ENCODE data around the gene CAP2.

CAP2 gene

DNA sequence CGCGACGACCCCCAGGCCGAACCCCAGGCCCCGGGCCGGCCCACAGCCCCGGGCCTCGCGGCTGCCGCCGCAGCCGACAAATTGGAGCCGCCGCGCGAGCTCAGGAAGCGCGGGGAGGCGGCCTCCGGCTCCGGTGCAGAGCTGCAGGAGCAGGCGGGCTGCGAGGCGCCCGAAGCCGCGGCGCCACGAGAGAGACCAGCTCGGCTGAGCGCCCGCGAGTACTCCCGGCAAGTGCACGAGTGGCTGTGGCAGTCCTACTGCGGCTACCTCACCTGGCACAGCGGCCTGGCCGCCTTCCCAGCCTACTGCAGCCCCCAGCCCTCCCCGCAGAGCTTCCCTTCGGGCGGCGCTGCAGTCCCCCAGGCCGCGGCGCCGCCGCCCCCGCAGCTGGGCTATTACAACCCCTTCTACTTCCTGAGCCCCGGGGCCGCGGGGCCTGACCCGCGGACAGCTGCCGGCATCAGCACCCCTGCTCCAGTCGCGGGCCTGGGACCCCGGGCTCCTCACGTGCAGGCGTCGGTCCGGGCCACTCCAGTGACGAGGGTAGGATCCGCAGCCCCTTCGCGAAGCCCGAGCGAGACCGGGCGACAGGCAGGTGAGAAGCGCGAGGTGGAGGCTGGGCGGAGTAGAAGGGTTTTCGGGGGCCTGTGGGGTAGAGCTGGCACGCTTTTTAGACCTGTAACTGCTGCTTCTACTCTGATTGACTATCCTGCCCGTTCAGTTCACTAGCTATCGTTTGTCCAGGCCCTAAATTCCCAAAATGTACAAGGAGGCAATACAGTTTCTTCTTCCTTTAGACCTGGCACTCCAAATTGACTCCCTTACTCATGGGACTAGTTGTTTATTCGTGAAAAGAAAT is 207.4 kb downstream of the CAP2 start:
- peaks cover 3 to 4% of the 10 kb centered on the region in 2 donors for H3K4me1 ChIP-seq (ENCODE audit: control insufficient read depth in 2 of 2, insufficient read depth in 1 of 2, low read depth in 1 of 2, low read length in 2 of 2)
- no peak overlapping the region for H2BK12ac ChIP-seq (ENCODE audit: low read length)
- H3K14ac ChIP-seq (ENCODE audit: low read length), result peak overlapping the region; percentile 47
- no CpG with 5 or more reads among the region's 77 CpGs for WGBS, 2 donors (ENCODE audit: extremely low coverage in 2 of 2, insufficient read length in 2 of 2, insufficient replicate concordance in 1 of 2)
- DNase-seq (ENCODE audit: low spot score), result peak; percentile 24
- no peaks in the 10 kb centered on the region for H3K9me3 ChIP-seq (replicated peaks in 1 of 2; ENCODE audit: control insufficient read depth in 2 of 2, insufficient read depth in 1 of 2, low read depth in 1 of 2, low read length in 2 of 2)
- H3K4me2 ChIP-seq (ENCODE audit: insufficient read depth, low read length, poor library complexity, severe bottlenecking), result peak overlapping the region; percentile 93
- peak overlapping the region; percentile 64 to 99 for H3K4me3 ChIP-seq (ENCODE audit: low read length in 2 of 2)
- peaks cover 0 to 25% of the 10 kb centered on the region in 2 donors for H3K36me3 ChIP-seq (replicated peaks in 1 of 2; ENCODE audit: control insufficient read depth in 2 of 2, insufficient read depth in 2 of 2, low read length in 2 of 2)
- H2BK120ac ChIP-seq (ENCODE audit: low read depth, low read length), result no peak overlapping the region
- H4K91ac ChIP-seq (ENCODE audit: low read depth, low read length, poor library complexity), result no peak overlapping the region
- no peaks in the 10 kb centered on the region for H3K27me3 ChIP-seq (ENCODE audit: control insufficient read depth in 3 of 3, insufficient read depth in 3 of 3, low read depth in 1 of 3, low read length in 3 of 3)
- H4K8ac ChIP-seq (ENCODE audit: low read depth, low read length), result no peak overlapping the region
- peak overlapping the region; percentile 57 for H3K27ac ChIP-seq (replicated peaks; ENCODE audit: low read length)
- no peaks in the 10 kb centered on the region for H3K79me1 ChIP-seq (ENCODE audit: low read depth, low read length)
- H2BK15ac ChIP-seq (ENCODE audit: low read length), result peak overlapping the region; percentile 81
- H2AK5ac ChIP-seq (ENCODE audit: low read depth, low read length), result peak overlapping the region; percentile 52
- peak overlapping the region; percentile 71 for H2BK5ac ChIP-seq (ENCODE audit: low read length)
- peak overlapping the region; percentile 91 for H3K18ac ChIP-seq (ENCODE audit: low read length)
- peak overlapping the region; percentile 90 for H3K9ac ChIP-seq (ENCODE audit: low read depth, low read length, poor library complexity)
- no peak overlapping the region for H3K4ac ChIP-seq (ENCODE audit: low read length)
- H2AFZ ChIP-seq (ENCODE audit: low read length), result peak overlapping the region; percentile 91
- peak overlapping the region; percentile 83 for H3K23ac ChIP-seq (ENCODE audit: low read depth, low read length, poor library complexity)

DNA sequence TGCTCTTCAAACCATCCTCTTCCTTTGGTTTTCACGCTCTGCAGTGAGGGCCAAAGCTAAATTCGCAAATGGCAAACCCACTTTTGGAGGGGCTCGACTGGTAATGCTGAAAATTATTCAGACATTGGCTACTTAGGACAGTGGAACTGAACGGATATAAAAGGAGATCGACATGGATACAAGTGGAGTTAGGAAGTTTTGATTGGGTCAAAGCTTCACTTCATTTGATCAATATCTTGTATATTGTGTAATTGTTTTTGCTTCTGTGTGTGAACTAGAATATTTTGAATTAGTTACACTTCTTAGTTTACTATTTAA is 207.9 kb downstream of the CAP2 start:
- Histone ChIP-seq H3K27me3 (ENCODE audit: control insufficient read depth in 3 of 3, insufficient read depth in 3 of 3, low read depth in 1 of 3, low read length in 3 of 3) (no peaks in the 10 kb centered on the region), H2AK5ac (ENCODE audit: low read depth, low read length) (no peak overlapping the region), H3K9ac (ENCODE audit: low read depth, low read length, poor library complexity) (no peak overlapping the region), H4K8ac (ENCODE audit: low read depth, low read length) (no peak overlapping the region), H3K23ac (ENCODE audit: low read depth, low read length, poor library complexity) (no peak overlapping the region), H2BK5ac (ENCODE audit: low read length) (no peak overlapping the region), H3K18ac (ENCODE audit: low read length) (no peak overlapping the region), H3K4me2 (ENCODE audit: insufficient read depth, low read length, poor library complexity, severe bottlenecking) (peak overlapping the region; percentile 93), H2BK15ac (ENCODE audit: low read length) (no peak overlapping the region), H3K4ac (ENCODE audit: low read length) (no peak overlapping the region), H3K36me3 (replicated peaks in 1 of 2; ENCODE audit: control insufficient read depth in 2 of 2, insufficient read depth in 2 of 2, low read length in 2 of 2) (peaks cover 0 to 30% of the 10 kb centered on the region in 2 donors), H3K14ac (ENCODE audit: low read length) (no peak overlapping the region), H2BK120ac (ENCODE audit: low read depth, low read length) (no peak overlapping the region), H3K27ac (replicated peaks; ENCODE audit: low read length) (no peak overlapping the region), H2AFZ (ENCODE audit: low read length) (peak overlapping the region; percentile 91), H4K91ac (ENCODE audit: low read depth, low read length, poor library complexity) (no peak overlapping the region), H3K4me3 (ENCODE audit: low read length in 2 of 2) (peak overlapping the region; percentile 64 to 99), H3K4me1 (ENCODE audit: control insufficient read depth in 2 of 2, insufficient read depth in 1 of 2, low read depth in 1 of 2, low read length in 2 of 2) (peaks cover 3 to 4% of the 10 kb centered on the region in 2 donors), H2BK12ac (ENCODE audit: low read length) (no peak overlapping the region), H3K79me1 (ENCODE audit: low read depth, low read length) (no peaks in the 10 kb centered on the region), H3K9me3 (replicated peaks in 1 of 2; ENCODE audit: control insufficient read depth in 2 of 2, insufficient read depth in 1 of 2, low read depth in 1 of 2, low read length in 2 of 2) (no peaks in the 10 kb centered on the region)
- DNase-seq (ENCODE audit: low spot score), result no peak
- no CpG with 5 or more reads among the region's 5 CpGs for WGBS, 2 donors (ENCODE audit: extremely low coverage in 2 of 2, insufficient read length in 2 of 2, insufficient replicate concordance in 1 of 2)

DNA sequence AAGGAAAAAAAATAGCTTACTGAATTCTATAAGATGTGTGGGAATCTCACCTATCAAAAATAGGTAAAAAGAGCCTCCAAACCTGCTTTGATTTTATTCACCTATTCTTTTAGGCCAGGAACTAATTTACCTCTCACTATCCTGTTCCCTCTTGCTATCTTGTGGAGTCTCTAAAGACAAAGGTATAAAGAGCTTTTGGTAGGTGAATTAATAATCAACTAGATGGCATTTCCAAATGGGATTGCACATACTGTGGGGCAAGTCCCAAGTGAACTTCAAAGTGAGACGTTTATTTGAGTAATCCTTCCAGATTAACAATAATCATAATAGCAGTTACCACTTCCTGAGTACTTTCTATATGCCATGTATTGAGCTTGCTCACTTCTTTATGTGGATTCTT is 209.5 kb downstream of the CAP2 start:
- DNase-seq (ENCODE audit: low spot score), result no peak
- Histone ChIP-seq H3K79me1 (ENCODE audit: low read depth, low read length) (peaks cover 2% of the 10 kb centered on the region), H3K4me3 (ENCODE audit: low read length in 2 of 2) (no peak overlapping the region), H3K4me2 (ENCODE audit: insufficient read depth, low read length, poor library complexity, severe bottlenecking) (no peak overlapping the region), H3K18ac (ENCODE audit: low read length) (no peak overlapping the region), H2BK15ac (ENCODE audit: low read length) (no peak overlapping the region), H3K36me3 (replicated peaks in 1 of 2; ENCODE audit: control insufficient read depth in 2 of 2, insufficient read depth in 2 of 2, low read length in 2 of 2) (peaks cover 3 to 41% of the 10 kb centered on the region in 2 donors), H2BK5ac (ENCODE audit: low read length) (no peak overlapping the region), H2AK5ac (ENCODE audit: low read depth, low read length) (no peak overlapping the region), H2BK12ac (ENCODE audit: low read length) (no peak overlapping the region), H2BK120ac (ENCODE audit: low read depth, low read length) (no peak overlapping the region), H3K4ac (ENCODE audit: low read length) (no peak overlapping the region), H2AFZ (ENCODE audit: low read length) (no peak overlapping the region), H3K27ac (replicated peaks; ENCODE audit: low read length) (no peak overlapping the region), H3K4me1 (ENCODE audit: control insufficient read depth in 2 of 2, insufficient read depth in 1 of 2, low read depth in 1 of 2, low read length in 2 of 2) (peaks cover 3 to 4% of the 10 kb centered on the region in 2 donors), H3K27me3 (ENCODE audit: control insufficient read depth in 3 of 3, insufficient read depth in 3 of 3, low read depth in 1 of 3, low read length in 3 of 3) (no peaks in the 10 kb centered on the region), H3K9me3 (replicated peaks in 1 of 2; ENCODE audit: control insufficient read depth in 2 of 2, insufficient read depth in 1 of 2, low read depth in 1 of 2, low read length in 2 of 2) (peaks cover 0 to 2% of the 10 kb centered on the region in 2 donors), H3K14ac (ENCODE audit: low read length) (no peak overlapping the region), H4K91ac (ENCODE audit: low read depth, low read length, poor library complexity) (no peak overlapping the region), H4K8ac (ENCODE audit: low read depth, low read length) (no peak overlapping the region), H3K9ac (ENCODE audit: low read depth, low read length, poor library complexity) (no peak overlapping the region), H3K23ac (ENCODE audit: low read depth, low read length, poor library complexity) (no peak overlapping the region)
- no CpG with 5 or more reads among the region's 1 CpG for WGBS, 2 donors (ENCODE audit: extremely low coverage in 2 of 2, insufficient read length in 2 of 2, insufficient replicate concordance in 1 of 2)

DNA sequence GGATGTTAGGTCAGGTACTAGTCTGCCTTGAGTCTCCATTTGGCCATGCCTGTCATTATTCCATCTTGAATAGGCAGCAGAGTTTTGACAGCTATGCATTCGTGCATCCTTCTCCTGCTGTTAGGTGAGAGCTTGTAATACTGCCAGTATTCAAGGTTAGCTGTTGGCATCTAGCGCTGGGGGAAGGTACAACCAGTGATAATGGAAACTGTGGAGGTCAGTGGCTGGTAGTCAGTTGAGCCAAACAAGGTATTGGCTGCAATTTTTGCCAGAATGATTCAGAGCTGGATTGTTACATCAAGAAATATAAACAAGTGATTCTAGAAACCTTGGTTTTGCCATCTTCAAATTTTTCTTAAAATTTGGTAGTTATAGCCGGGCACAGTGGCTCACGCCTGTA is 213.2 kb downstream of the CAP2 start:
- Histone ChIP-seq H2BK12ac (ENCODE audit: low read length) (no peak overlapping the region), H2AFZ (ENCODE audit: low read length) (no peak overlapping the region), H2BK120ac (ENCODE audit: low read depth, low read length) (no peak overlapping the region), H3K4ac (ENCODE audit: low read length) (no peak overlapping the region), H3K4me3 (ENCODE audit: low read length in 2 of 2) (no peak overlapping the region), H3K27me3 (ENCODE audit: control insufficient read depth in 3 of 3, insufficient read depth in 3 of 3, low read depth in 1 of 3, low read length in 3 of 3) (no peaks in the 10 kb centered on the region), H3K14ac (ENCODE audit: low read length) (no peak overlapping the region), H2BK5ac (ENCODE audit: low read length) (no peak overlapping the region), H4K8ac (ENCODE audit: low read depth, low read length) (no peak overlapping the region), H3K36me3 (replicated peaks in 1 of 2; ENCODE audit: control insufficient read depth in 2 of 2, insufficient read depth in 2 of 2, low read length in 2 of 2) (peaks cover 3 to 63% of the 10 kb centered on the region in 2 donors), H3K9me3 (replicated peaks in 1 of 2; ENCODE audit: control insufficient read depth in 2 of 2, insufficient read depth in 1 of 2, low read depth in 1 of 2, low read length in 2 of 2) (peaks cover 0 to 2% of the 10 kb centered on the region in 2 donors), H3K23ac (ENCODE audit: low read depth, low read length, poor library complexity) (no peak overlapping the region), H2AK5ac (ENCODE audit: low read depth, low read length) (no peak overlapping the region), H3K9ac (ENCODE audit: low read depth, low read length, poor library complexity) (peak overlapping the region; percentile 44), H3K18ac (ENCODE audit: low read length) (no peak overlapping the region), H3K79me1 (ENCODE audit: low read depth, low read length) (peaks cover 2% of the 10 kb centered on the region), H3K27ac (replicated peaks; ENCODE audit: low read length) (no peak overlapping the region), H3K4me1 (ENCODE audit: control insufficient read depth in 2 of 2, insufficient read depth in 1 of 2, low read depth in 1 of 2, low read length in 2 of 2) (peaks cover 0 to 1% of the 10 kb centered on the region in 2 donors), H2BK15ac (ENCODE audit: low read length) (no peak overlapping the region), H3K4me2 (ENCODE audit: insufficient read depth, low read length, poor library complexity, severe bottlenecking) (no peak overlapping the region), H4K91ac (ENCODE audit: low read depth, low read length, poor library complexity) (no peak overlapping the region)
- no CpG with 5 or more reads among the region's 4 CpGs for WGBS, 2 donors (ENCODE audit: extremely low coverage in 2 of 2, insufficient read length in 2 of 2, insufficient replicate concordance in 1 of 2)
- DNase-seq (ENCODE audit: low spot score), result no peak
